ENCODE results near the gene HMCN2.

GRCh38 chr9:130303613-130304055, 38.1 kb downstream of the HMCN2 start:
- TF ChIP-seq CTCF (IDR thresholded peaks at IDR 0.05) (no peak), EZH2 (IDR thresholded peaks at IDR 0.05) (no peak)

Measured in neural progenitor cell (in vitro differentiated cells).